RPMI8226 (cell line): ENCODE data around the gene CREB5.

Source experiments
- DNase-seq: peaks from one replicate; pipeline ENCODE4 v3.0.0-alpha.2; 2015

The CREB5 gene

GRCh38 chr7:28481091-28481926 lies 69.0 kb downstream of the CREB5 start:
- no peak for DNase-seq

- DNase-seq = no peak
Measured at GRCh38 chr7:28483112-28483511, 70.8 kb downstream of the CREB5 start.

- DNase-seq = no peak
Measured at GRCh38 chr7:28483908-28484605, 71.7 kb downstream of the CREB5 start.

- DNase-seq = no peak
Measured at GRCh38 chr7:28484606-28484935, 72.3 kb downstream of the CREB5 start.

- DNase-seq = no peak
Measured at GRCh38 chr7:28487487-28487886, 75.2 kb downstream of the CREB5 start.

- DNase-seq = peak; percentile 58
Measured at GRCh38 chr7:28488061-28488791, 75.9 kb downstream of the CREB5 start.

- no peak for DNase-seq
Measured at GRCh38 chr7:28490831-28491230, 78.5 kb downstream of the CREB5 start.

- DNase-seq = no peak
Measured at GRCh38 chr7:28493477-28493876, 81.2 kb downstream of the CREB5 start.

- DNase-seq = no peak
Measured at GRCh38 chr7:28497009-28497408, 84.7 kb downstream of the CREB5 start.

GRCh38 chr7:28498636-28499035 lies 86.3 kb downstream of the CREB5 start:
- DNase-seq = no peak

GRCh38 chr7:28500138-28500537 lies 87.8 kb downstream of the CREB5 start:
- no peak for DNase-seq

GRCh38 chr7:28502408-28502807 lies 90.1 kb downstream of the CREB5 start:
- DNase-seq = no peak

- no peak for DNase-seq
Measured at GRCh38 chr7:28503396-28503795, 91.1 kb downstream of the CREB5 start.

GRCh38 chr7:28505014-28505413 lies 92.7 kb downstream of the CREB5 start:
- DNase-seq = no peak

GRCh38 chr7:28505867-28506266 lies 93.5 kb downstream of the CREB5 start:
- DNase-seq = no peak

- DNase-seq = no peak
Measured at GRCh38 chr7:28507525-28508282, 95.4 kb downstream of the CREB5 start.

GRCh38 chr7:28509251-28510025 lies 97.1 kb downstream of the CREB5 start:
- DNase-seq = no peak

- DNase-seq = no peak
Measured at GRCh38 chr7:28510026-28510369, 97.7 kb downstream of the CREB5 start.

GRCh38 chr7:28512668-28513440 lies 100.5 kb downstream of the CREB5 start:
- no peak for DNase-seq

GRCh38 chr7:28516390-28517172 lies 104.3 kb downstream of the CREB5 start:
- no peak for DNase-seq

GRCh38 chr7:28517206-28517605 lies 104.9 kb downstream of the CREB5 start:
- DNase-seq = no peak
